ENCODE measurements around the gene ITGB1BP1.

The ITGB1BP1 gene

DNA sequence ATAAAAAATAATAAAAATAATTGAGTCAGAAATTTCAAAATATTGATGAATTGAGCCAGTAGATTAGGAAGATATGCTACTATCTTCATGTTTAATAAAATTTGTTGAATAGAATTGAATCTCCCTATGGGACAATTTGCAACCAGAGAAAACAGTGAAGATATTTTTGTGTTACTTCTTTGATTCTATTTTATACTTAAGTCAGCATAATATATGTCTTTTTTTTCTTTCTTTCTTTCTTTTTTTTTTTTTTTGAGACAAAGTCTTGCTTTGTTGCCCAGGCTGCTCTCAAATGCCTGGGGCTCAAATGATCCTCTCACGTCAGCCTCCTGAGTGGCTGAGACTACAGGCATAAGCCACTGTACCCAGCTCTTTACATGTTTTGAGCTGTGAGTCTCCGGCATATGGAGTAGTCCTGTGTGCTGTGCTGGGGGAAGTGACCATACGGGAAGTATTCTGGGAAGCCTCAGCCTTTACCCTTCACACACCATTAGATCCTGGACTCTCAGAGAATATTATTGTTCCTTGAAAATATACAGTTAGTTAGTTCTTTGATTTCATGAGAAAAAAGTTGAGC is 37.2 kb upstream of the ITGB1BP1 start:
- Histone ChIP-seq H3K27ac (no peak overlapping the region), H3K9me3 (no peaks in the 10 kb centered on the region), H3K36me3 (peaks cover 27% of the 10 kb centered on the region), H3K4me1 (ENCODE audit: control insufficient read depth in 1 of 2, insufficient read depth in 1 of 2, low read depth in 1 of 2, low read length in 1 of 2) (peaks cover 10 to 11% of the 10 kb centered on the region in 2 experiments), H3K4me3 (ENCODE audit: low read depth in 1 of 2, low read length in 1 of 2) (no peak overlapping the region), H3K27me3 (no peaks in the 10 kb centered on the region)
- TF ChIP-seq, protein P1, sequence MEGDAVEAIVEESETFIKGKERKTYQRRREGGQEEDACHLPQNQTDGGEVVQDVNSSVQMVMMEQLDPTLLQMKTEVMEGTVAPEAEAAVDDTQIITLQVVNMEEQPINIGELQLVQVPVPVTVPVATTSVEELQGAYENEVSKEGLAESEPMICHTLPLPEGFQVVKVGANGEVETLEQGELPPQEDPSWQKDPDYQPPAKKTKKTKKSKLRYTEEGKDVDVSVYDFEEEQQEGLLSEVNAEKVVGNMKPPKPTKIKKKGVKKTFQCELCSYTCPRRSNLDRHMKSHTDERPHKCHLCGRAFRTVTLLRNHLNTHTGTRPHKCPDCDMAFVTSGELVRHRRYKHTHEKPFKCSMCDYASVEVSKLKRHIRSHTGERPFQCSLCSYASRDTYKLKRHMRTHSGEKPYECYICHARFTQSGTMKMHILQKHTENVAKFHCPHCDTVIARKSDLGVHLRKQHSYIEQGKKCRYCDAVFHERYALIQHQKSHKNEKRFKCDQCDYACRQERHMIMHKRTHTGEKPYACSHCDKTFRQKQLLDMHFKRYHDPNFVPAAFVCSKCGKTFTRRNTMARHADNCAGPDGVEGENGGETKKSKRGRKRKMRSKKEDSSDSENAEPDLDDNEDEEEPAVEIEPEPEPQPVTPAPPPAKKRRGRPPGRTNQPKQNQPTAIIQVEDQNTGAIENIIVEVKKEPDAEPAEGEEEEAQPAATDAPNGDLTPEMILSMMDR (IDR thresholded peaks at IDR 0.05): no peak

DNA sequence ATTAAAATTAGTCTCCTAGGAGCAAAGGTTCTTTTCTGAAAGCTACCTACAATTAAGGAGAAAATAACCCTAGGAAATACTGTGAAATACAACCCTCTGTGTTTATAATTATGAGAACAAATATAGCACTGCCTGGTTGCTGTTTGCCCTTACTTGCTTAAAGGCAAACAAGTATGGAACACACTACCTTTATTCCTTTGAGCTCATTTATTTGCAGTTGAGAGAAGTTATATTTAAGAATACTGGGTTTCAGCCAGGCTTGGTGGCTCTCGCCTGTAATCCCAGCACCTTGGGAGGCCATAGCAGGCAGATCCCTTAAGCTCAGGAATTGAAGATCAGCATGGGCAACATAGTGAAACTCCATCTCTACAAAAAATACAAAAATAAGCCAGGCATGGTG is 27.9 kb upstream of the ITGB1BP1 start:
- TF ChIP-seq, protein P1 (IDR thresholded peaks at IDR 0.05): no peak
- H3K4me3 ChIP-seq (ENCODE audit: low read depth in 1 of 2, low read length in 1 of 2): no peak overlapping the region
- peaks cover 72% of the 10 kb centered on the region for H3K36me3 ChIP-seq
- no peaks in the 10 kb centered on the region for H3K27me3 ChIP-seq
- H3K27ac ChIP-seq: no peak overlapping the region
- no peaks in the 10 kb centered on the region for H3K9me3 ChIP-seq
- no peaks in the 10 kb centered on the region for H3K4me1 ChIP-seq (ENCODE audit: control insufficient read depth in 1 of 2, insufficient read depth in 1 of 2, low read depth in 1 of 2, low read length in 1 of 2)

DNA sequence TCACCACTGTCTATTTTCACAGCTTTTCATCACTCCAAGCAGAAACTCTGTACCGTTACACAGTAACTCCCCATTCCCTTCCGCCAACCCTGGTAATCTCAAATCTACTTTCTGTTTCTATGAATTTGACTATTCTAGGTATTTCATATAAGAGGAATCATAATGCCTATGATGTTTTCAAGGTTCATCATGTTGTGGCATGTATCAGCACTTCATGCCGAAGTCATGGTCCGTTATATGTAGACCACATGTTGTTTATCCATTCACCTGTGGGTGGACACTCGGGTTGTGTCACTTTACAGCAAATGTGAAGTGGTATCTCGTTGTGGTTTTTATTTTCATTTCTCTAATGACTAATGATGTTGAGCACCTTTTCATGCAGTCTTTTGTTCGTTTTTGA is 21.8 kb upstream of the ITGB1BP1 start:
- TF ChIP-seq, protein P1 (IDR thresholded peaks at IDR 0.05): no peak
- Histone ChIP-seq H3K4me3 (ENCODE audit: low read depth in 1 of 2, low read length in 1 of 2) (no peak overlapping the region), H3K4me1 (ENCODE audit: control insufficient read depth in 1 of 2, insufficient read depth in 1 of 2, low read depth in 1 of 2, low read length in 1 of 2) (no peaks in the 10 kb centered on the region), H3K27ac (no peak overlapping the region), H3K9me3 (no peaks in the 10 kb centered on the region), H3K36me3 (peaks cover 91% of the 10 kb centered on the region), H3K27me3 (no peaks in the 10 kb centered on the region)

DNA sequence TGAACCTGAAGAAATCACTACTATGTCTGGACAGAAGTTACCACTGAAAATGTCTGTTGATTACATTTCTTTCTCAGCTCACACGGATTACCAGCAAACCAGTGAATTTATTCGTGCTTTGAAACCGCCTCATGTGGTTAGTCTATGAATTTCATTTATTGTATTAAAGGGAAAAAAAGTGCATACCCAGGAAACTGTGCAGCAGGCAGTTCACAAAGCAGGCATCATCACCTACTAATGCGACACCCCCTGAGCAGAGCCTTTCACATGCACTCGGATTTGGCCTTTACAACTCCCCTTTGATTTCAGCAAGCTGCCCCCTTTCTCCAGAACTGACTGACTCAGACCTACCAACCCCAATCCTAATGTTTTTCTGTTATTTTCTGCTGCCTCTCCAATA is 20.2 kb upstream of the ITGB1BP1 start:
- Histone ChIP-seq H3K4me3 (ENCODE audit: low read depth in 1 of 2, low read length in 1 of 2) (no peak overlapping the region), H3K27me3 (no peaks in the 10 kb centered on the region), H3K4me1 (ENCODE audit: control insufficient read depth in 1 of 2, insufficient read depth in 1 of 2, low read depth in 1 of 2, low read length in 1 of 2) (no peaks in the 10 kb centered on the region), H3K9me3 (no peaks in the 10 kb centered on the region), H3K36me3 (peaks cover 92% of the 10 kb centered on the region), H3K27ac (no peak overlapping the region)
- TF ChIP-seq, protein P1 (IDR thresholded peaks at IDR 0.05): no peak

DNA sequence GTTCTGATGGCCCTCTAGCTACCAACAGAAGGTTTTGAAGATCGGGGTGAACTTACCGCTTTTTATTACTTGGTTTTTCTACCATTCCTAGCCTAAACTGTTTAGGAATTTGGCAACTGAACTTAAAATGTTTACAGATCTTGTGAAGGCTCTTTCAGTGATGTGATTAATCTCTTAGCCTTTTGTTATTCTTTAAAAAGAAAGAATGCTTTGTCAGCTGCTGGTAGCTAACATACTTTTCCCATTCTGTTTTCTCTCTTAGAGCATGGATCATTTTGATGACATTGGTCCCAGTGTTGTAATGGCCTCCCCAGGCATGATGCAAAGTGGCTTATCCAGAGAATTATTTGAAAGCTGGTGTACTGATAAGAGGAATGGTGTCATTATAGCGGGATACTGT is 18.2 kb upstream of the ITGB1BP1 start:
- no peak overlapping the region for H3K4me3 ChIP-seq (ENCODE audit: low read depth in 1 of 2, low read length in 1 of 2)
- H3K36me3 ChIP-seq: peaks cover 90% of the 10 kb centered on the region
- no peaks in the 10 kb centered on the region for H3K27me3 ChIP-seq
- no peaks in the 10 kb centered on the region for H3K4me1 ChIP-seq (ENCODE audit: control insufficient read depth in 1 of 2, insufficient read depth in 1 of 2, low read depth in 1 of 2, low read length in 1 of 2)
- no peak overlapping the region for H3K27ac ChIP-seq
- TF ChIP-seq, protein P1 (IDR thresholded peaks at IDR 0.05): no peak
- H3K9me3 ChIP-seq: no peaks in the 10 kb centered on the region

Data from neutrophil (primary cell).